Measurements from ENCODE around the gene SAPCD2.

SAPCD2 gene

GRCh38 chr9:137107312-137107921 lies 37.1 kb upstream of the SAPCD2 start:
- no peak for DNase-seq

DNA sequence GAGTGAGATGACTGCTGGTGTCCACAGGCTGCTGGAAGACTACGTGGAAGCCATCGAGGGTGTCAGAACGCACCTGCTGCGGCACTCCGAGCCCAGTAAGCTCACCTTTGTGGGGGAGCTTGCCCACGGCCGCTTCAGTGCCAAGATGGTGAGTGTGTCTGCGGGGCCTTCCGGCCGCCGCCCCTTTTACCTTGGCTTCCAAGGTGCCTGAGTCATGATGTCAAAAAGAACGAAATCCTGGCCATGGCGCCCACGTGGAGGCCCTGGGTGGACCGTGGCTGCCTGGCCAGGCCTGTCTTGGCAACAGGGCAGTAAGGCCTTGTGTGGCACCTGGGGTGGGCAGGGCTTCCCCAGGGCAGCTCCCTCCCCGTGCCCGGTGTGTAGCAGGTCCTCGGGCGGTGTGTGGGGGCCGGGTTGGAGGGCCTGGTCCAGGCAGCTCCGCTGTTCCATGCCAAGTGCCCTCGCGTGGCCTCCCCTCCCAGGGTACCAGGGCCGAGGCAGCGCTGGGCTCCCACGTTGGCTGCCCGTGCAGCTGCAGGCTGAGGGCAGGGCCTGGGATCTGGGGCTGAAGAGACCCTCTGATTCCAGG lies 36.4 kb upstream of the SAPCD2 start:
- DNase-seq, result no peak

- no peak for DNase-seq
Measured at GRCh38 chr9:137105814-137106661, 35.7 kb upstream of the SAPCD2 start.

DNA sequence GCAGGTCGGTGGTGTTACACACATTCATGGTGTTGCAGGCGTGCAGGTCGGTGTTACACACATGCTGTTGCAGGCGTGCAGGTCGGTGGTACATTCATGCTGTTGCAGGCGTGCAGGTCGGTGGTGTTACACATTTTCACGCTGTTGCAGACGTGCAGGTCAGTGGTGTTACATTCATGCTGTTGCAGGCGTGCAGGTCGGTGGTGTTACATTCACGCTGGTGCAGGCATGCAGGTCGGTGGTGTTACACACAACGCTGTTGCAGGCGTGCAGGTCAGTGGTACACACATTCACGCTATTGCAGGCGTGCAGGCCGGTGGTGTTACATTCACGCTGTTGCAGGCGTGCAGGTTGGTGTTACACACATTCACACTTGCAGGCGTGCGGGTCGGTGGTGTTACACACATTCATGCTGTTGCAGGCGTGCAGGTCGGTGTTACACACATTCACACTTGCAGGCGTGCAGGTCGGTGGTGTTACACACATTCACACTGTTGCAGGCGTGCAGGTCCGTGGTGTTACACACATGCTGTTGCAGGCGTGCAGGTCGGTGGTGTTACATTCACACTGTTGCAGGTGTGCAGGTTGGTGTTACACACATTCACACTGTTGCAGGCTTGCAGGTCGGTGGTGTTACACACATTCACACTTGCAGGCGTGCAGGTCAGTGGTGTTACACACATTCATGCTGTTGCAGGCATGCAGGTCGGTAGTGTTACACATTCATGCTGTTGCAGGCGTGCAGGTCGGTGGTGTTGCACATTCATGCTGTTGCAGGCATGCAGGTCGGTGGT lies 33.0 kb upstream of the SAPCD2 start:
- no peak for DNase-seq

- no peak for DNase-seq
Measured at GRCh38 chr9:137099231-137099630, 28.9 kb upstream of the SAPCD2 start.

DNA sequence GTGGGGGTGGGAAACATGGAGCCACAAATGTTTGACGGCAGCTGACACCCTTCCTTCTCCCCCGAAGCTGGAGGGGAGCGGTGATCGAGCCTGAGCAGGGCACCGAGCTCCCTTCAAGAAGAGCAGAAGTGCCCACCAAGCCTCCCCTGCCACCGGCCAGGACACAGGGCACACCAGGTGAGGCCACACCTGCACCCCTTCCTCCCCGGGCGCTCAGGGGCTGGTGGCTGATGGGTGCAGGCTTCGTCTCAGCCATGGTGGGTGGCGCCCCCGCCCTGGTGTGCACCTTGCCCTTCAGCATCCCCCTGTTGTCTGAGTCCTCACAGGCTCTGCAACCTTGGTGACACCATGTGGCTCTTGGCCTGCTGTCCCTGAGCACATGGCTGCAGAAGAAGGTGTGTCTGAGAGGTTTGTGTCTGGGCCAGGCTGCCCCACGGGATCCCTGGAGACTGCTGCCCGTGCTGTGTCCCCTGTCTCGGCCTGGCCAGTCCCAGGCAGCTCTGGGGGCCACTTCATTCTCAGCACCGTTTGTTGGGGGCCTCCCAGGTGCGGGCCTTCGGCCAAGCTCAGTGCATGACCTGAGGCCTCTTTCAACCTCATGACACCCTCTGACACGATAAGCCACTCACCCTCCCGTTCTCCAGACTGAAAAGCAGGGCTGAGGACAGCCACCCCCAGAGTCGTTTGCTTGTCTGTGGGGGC lies 27.6 kb upstream of the SAPCD2 start:
- no peak for DNase-seq

DNA sequence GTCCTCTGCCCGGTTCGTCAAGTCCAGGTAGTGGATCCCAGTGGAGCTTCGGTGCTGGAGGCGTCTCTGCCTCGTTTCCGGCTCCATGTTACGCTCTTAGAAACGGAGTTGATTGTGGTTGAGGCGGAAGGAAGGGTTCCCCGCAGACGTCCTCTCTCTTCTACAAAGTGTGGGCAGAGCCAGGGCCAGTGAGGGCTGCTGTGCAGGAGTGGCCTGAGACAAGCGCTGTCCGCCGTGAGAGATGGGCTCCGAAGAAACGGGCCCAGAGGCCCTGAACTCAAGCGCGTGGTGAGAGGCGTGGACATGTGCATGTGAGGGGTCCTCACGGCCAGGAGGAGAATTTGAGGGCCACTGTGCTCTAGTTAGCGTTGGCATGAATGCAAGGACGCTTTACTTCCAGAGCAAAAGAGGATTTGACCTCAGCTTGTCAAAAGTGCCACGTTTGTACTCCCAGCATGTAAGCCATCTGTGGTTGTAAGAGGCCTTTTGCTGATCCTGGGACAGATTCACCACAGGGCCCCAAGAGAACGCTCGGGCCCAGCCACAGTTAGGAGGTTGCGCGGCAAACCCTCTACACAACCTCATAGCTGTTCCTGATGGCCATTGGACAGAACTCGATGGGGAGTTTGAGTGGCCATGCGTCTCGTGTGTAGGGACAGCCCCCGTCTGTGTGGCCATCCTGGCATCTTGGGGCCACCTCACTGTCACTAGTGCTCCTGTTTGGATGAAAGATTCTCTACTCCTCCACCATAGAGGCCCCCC lies 26.6 kb upstream of the SAPCD2 start:
- DNase-seq, result no peak

- peak; percentile 50 for DNase-seq
Measured at GRCh38 chr9:137095664-137096517, 25.5 kb upstream of the SAPCD2 start.

DNA sequence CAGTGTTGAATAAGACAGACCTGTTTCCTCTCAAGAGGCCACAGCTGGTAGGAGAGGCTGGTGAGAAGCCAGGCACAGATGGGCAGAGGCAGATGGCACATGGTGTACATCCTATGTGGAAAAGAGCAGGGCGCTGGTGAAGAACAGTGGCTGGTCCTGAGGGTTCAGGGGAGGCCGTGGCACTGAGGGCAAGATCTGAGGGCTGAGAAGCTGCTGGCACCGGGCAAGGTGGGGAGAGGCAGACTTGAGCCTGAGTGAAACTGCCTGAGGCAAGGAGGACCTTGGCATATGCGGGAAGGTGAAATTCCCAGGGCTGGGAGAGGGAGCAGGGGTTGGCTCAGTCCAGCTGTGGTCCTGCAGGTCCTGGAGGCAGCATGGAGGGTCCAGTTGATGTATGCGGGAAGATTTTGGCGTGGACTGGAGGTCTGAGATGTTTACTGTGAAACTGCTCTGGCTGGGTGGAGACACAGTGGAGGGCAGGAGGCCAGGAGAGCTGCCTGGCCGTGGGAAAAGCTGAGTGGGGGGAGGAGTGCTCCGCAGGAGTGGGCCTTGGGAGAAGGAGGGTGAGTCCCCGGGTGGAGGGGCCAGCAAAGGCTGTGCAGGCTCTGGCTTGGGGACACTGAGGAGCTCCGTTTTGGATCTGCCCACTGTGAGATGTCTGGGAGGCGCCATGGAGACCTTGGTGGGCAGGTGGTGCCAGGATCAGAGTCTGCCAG lies 19.0 kb upstream of the SAPCD2 start:
- no peak for DNase-seq

GRCh38 chr9:137088121-137088520 lies 17.8 kb upstream of the SAPCD2 start:
- no peak for DNase-seq

DNA sequence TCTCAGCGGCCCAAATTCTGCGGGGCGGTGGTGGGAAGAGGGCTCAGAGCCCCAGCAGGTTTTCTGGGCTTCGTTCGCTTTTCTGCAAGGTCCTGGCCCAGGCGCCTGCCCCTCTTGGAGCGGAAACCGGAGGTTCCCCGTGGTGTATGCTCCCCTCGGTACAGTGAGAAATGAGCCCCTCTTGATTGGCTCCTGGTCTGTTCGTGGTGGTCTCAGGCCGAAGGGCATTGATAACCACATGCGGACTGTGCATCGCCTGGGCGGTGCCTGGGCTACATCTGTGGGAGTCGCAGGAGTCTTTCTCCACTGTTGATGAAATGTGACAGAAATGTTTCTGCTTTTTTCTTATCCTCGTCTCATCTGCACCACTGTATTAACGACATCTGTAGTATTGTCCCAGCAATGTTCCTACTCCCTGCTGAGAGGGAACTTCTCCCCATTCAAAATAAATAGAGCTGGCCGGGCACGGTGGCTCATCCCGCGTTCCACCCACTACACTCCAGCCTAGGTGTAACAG lies 17.1 kb upstream of the SAPCD2 start:
- DNase-seq, result peak; percentile 62

DNA sequence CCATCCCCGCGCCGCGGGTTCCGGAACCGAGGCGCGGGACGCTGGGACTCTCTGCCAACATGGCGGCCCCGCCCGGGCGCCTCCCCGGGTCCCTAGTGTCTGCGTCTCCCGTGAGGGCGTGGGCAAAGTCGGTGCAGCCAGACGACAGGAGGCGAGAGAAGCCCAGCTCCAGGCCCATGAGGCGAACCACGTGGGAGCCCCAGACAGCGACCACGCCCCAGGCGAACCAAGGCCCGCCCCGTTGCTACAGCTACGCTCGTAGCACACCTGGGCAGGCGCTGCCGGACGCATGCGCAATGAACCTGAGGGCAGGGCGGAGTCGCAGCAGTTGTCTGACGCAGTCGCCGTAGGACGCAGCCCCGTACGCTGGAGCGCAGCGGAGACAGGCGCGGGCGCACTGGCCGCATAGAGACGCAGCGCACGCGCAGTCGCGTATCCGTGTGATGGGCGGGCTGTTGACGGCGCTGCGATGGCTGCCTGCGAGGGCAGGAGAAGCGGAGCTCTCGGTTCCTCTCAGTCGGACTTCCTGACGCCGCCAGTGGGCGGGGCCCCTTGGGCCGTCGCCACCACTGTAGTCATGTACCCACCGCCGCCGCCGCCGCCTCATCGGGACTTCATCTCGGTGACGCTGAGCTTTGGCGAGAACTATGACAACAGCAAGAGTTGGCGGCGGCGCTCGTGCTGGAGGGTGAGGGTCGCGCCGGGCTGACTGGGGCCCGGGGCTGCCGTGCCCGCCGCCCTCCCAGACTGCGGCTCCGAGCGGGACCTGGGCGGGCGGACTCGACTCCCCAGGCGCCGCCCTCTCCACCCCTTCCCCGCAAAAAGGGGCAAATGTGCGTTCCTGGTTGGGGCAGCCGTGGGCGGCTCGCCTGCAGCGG lies 16.4 kb upstream of the SAPCD2 start, which contains the start of gene MAN1B1:
MAN1B1 (plus strand) TSS at position 455 of the 878 bp plus-strand sequence; CDS start at position 470, 15 bp downstream.
- peak; percentile 99 for DNase-seq

DNA sequence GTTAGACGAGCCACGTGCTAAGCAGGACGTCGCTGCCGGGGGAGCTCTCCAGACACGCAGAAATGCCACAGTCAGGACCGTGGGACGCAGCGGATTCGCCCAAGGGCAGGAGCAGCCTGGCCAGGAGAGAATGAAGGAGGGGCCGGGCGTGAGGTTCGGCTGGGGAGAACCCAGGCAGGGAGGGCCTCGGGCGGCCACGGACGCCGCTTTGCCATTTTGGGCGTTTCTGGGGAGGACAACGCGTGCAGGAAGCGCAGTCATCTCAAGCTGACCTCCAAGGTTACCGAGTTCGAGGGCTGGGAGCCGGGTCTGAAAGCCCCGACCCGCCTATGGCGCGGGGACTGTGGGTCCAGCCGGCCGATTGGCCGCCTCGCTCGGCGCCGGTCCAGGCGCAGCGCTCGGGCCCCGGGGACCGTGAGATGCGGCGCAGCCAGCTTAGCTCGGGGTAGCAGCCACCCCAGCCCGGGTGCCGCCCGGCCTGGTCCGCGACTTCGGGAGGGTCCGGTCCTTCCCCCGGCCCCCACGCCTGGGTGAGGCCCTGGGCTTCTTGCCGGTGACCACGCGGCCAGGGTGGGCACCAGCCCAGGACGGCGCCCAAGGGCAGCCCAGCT lies 15.7 kb upstream of the SAPCD2 start:
- DNase-seq, result peak; percentile 58

GRCh38 chr9:137084526-137084925 lies 14.2 kb upstream of the SAPCD2 start:
- DNase-seq, result no peak

GRCh38 chr9:137083394-137084004 lies 13.1 kb upstream of the SAPCD2 start:
- no peak for DNase-seq

GRCh38 chr9:137082925-137083290 lies 12.6 kb upstream of the SAPCD2 start:
- DNase-seq, result no peak

GRCh38 chr9:137082222-137082924 lies 12.0 kb upstream of the SAPCD2 start:
- DNase-seq, result no peak
